Activated naive CD4-positive, alpha-beta T cell (primary cell): Measurements from ENCODE around the gene RTCA.
"Not testable (repeated sequence)": the region's sequence is repeated elsewhere in the genome, so short reads cannot be mapped to it uniquely, and the experiment has no call there.

Experiments used
- DNase-seq, 4 experiments: peaks; one replicate each; lab custom pipeline; 2025; lab: John Stamatoyannopoulos, UW

Gene RTCA

GRCh38 chr1:100261686-100262085 lies 4.3 kb upstream of the RTCA start:
- no peak for DNase-seq

GRCh38 chr1:100264081-100264480 lies 1.9 kb upstream of the RTCA start:
- not testable (repeated sequence) for DNase-seq

- peak in 1 of 4 experiments; percentile 18 for DNase-seq
Measured at GRCh38 chr1:100265562-100265930, 470 bp upstream of the RTCA start.

GRCh38 chr1:100266741-100267140 lies 725 bp downstream of the RTCA start:
- no peak for DNase-seq

- no peak for DNase-seq
Measured at GRCh38 chr1:100267284-100267683, 1.3 kb downstream of the RTCA start.

GRCh38 chr1:100268202-100268601 lies 2.2 kb downstream of the RTCA start:
- no peak for DNase-seq

- DNase-seq, result no peak
Measured at GRCh38 chr1:100277866-100278265, 11.8 kb downstream of the RTCA start.

- no peak for DNase-seq
Measured at GRCh38 chr1:100279358-100279923, 13.4 kb downstream of the RTCA start.

- DNase-seq, result no peak
Measured at GRCh38 chr1:100279954-100280682, 14.1 kb downstream of the RTCA start.

- DNase-seq, result no peak
Measured at GRCh38 chr1:100284591-100284990, 18.6 kb downstream of the RTCA start.

GRCh38 chr1:100287162-100287561 lies 21.1 kb downstream of the RTCA start:
- no peak for DNase-seq

GRCh38 chr1:100290291-100290690 lies 24.3 kb downstream of the RTCA start:
- DNase-seq, result no peak

GRCh38 chr1:100292711-100293110 lies 26.7 kb downstream of the RTCA start:
- no peak for DNase-seq

GRCh38 chr1:100296140-100296539 lies 30.1 kb downstream of the RTCA start:
- no peak for DNase-seq

- not testable (repeated sequence) for DNase-seq
Measured at GRCh38 chr1:100296997-100297396, 31.0 kb downstream of the RTCA start.

GRCh38 chr1:100298512-100298911 lies 32.5 kb downstream of the RTCA start:
- DNase-seq, result no peak

- no peak for DNase-seq
Measured at GRCh38 chr1:100299521-100300222, 33.7 kb downstream of the RTCA start.

- no peak for DNase-seq
Measured at GRCh38 chr1:100300691-100301090, 34.7 kb downstream of the RTCA start.

- no peak for DNase-seq
Measured at GRCh38 chr1:100302739-100303138, 36.7 kb downstream of the RTCA start.

- DNase-seq, result no peak
Measured at GRCh38 chr1:100304227-100304626, 38.2 kb downstream of the RTCA start.

GRCh38 chr1:100304921-100305320 lies 38.9 kb downstream of the RTCA start:
- no peak for DNase-seq

GRCh38 chr1:100305954-100306353 lies 39.9 kb downstream of the RTCA start:
- no peak for DNase-seq

GRCh38 chr1:100306735-100307313 lies 40.8 kb downstream of the RTCA start:
- no peak for DNase-seq
